Hematopoietic multipotent progenitor cell treated with erythropoietin and hydrocortisone succinate and interleukin-3 and kit ligand, for 4 days (in vitro differentiated cells): ENCODE results near the gene SAG.
A peak's percentile ranks its signal among the peaks of the same experiment; 100 is the strongest.

Source experiments
- DNase-seq: peaks from one replicate; pipeline ENCODE4 v3.0.0-alpha.2; 2015

Gene SAG

DNA sequence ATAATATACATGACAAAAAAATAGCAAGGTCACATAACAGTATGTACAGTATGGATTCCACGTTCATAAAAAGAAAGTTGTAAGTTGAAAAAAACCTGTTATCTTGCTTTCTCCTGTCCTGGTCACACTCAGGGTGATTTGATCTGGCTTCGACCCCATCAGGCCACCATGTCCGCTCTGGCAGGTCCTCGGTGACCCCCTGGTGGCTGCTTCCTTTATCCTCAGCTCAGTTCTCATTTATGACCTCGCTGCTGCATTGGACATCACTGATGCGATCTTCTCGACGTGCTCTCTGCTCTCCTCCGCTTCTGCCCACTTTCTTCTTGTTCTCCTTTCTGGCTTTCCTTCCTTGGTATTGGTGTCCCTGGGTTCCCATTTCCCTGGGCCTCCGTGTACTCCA is 76.4 kb downstream of the SAG start:
- DNase-seq = peak; percentile 63

DNA sequence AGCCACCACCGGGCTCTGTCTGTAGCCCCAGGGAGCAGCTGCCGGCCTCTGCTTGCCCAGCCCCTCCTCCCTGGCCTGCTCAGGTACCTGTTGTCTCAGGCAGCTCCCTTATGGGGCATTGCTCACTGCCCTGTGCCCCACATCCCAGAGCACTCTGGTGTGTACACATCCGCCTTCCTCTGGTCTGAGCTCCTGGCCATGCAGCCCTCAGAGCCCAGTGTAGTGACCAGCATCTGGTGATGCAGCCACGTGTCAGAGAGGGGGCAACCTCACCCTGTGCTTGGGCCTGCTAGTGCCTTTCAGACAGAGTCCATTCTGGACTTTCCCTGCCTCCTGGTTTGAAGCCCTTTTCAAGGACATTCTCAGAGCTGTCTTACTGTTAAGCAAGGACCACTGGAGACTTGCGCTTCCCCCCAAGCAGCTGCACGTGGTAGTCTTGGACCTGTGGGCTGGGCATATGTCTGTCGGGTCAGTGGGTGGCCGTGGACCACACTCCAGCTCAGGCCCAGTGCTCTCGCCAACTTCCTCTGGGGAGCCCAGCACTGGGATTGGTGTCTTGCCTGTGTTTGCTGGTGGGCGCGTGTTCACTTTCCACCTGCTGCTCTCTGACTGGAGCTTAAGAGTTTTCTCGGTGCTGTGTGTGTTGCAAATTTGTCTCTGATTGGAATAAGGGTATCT is 77.3 kb downstream of the SAG start:
- DNase-seq = no peak

DNA sequence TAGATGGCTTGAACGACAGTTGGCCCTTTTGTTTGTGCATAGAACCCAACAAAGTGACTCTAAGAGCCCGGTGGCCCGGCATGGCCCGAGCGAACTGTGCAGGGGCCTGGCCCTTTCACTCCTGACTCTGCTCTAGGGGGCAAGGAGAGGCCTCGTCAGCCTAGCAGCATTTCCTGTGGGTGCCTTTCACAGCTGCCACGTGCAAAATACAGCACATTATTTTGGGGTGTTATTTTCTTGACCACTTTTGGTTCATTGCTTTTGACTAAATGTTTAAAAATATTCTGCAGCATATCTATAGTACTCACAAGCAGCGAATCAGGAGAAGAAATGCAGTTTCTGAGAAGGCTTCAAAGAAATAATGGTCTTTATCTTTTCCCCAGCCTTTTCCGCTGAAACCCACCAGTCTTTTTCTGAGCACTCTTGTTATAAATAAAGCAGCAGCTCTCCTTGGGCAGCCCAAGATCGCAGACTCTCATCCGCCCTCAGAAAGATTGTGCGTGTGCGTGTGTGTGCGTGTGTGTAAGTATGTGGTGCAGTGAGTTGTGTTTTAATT is 78.0 kb downstream of the SAG start:
- DNase-seq = peak; percentile 92

DNA sequence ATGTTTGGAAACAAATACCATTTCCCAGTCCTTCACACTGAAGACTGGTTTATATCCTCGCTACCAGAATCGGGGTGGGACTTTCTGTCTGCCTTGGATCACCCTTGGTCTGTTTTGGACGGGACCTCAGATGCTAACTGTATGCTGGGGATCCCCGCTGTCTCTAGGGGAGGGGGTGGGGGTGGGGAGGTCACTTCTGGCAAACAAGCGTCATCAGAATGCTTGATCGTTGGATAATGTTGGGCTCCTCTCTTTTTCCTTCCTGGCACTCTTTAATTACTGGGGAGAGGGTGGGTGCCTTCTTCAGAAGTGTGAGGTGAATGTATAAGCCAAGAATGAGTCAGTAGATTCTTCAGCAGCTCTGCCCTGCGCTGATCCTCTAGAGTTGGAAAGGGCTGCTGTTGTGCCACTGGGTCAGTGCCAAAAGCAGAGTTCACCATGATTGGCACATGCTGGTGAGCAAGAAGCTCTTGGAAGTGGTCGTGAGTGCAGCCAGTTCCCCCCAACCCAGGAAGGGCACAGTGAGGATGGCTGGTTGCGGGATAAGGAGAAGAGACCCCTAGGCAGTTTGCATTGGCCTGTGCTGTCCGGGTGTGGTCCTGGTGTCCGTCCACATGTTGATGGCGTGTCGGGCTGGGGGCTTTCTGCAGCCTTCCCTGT is 78.9 kb downstream of the SAG start:
- peak; percentile 52 for DNase-seq

DNA sequence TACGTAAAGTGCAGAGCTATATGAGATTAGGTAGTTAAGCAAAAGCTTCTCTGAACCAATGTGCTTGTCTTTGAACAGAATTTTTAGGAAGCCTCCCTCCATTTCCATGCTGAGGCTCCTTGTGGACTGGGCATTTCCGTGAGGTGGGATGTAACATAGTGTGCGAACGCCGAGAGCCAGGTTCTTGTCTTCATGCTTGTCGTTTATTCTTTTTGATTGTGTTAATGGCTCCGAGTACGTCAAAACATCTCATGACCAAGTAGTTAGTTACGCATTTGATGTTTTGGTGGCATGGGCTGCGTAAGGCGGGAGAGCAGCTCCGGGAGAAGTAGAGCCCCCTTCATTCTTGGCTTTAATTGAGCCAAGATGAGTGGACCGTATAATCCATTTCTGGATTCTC is 79.6 kb downstream of the SAG start:
- no peak for DNase-seq

DNA sequence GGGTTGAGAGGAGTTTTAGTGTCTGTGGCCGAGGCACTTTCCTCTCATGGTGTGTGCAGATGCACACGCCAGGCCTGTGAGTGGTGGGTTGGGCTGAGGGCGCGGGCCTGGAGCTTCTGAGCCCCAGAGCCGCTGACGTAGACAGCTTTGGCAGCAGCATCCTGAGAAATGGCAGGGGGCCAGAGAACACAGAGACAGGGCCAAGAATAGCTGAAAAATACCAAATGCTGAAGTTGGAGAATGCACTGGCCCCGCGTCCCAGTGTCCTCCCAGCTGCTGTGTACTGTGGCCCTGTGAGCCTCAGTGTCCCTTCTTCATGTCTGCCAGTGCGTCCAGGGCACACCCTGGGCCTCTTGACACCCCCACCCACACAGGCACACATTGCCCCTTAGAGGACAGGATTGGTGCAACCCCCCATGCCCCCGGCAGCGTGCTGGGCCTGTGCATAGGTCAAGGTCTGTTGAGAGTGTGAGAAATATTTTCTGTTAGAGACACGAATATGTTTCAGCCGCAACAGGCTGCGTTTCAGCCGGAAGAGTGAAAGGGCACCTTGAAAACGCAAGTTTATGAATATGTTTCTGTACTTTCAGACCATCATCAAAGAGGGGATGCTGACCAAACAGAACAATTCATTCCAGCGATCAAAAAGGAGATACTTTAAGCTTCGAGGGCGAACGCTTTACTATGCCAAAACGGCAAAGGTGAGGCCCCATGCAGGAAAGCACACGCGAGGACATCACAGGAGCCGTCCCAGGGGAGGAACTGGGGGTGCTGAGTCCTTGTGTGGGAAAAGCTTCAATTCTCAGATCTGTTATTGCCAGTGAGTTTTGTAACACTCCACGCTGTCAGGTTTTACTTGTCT is 80.3 kb downstream of the SAG start:
- DNase-seq = peak; percentile 27

DNA sequence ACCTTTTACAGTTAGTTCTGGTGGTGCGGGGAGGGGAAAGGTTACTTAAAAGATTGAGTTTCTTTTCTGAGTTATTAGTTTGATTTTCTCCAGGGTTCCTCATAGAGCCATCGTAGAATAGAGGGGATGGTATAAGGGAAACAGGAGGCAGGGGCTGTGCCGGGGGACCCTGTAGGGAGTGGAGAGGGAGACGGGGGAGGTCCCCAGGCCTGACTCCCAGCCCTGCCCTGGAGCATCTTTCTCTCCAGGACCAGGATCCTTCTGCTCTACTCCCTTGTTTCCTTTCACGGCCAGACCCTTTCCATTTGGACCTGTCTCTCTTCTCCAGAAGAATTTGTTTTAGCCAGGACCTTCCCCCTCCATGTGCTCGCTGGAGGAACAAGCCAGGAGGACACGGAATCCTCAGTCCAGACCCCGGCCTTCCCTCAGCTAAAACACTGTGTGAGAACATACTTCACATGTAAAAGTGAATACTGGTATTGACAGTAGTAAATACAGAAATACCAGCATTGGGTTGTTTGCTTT is 82.0 kb downstream of the SAG start:
- no peak for DNase-seq

DNA sequence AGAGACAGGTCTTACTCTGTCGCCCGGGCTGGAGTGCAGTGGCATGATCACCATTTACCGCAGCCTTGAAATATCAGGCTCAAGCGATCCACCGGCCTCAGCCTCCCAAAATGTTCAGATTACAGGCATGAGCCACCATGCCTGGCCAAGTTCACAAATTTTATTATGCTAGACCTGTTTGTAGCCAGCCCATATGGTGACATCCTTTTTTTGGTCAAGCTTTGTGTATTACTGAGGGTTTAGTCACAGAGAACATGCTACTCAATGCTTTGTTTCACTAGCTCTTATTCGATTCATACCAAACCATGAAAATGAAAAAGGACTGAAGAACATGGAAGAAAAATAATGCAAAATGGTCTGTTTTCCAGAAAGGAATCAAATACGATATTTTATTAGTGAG is 88.1 kb downstream of the SAG start:
- DNase-seq = no peak
